ENCODE data around the gene PGA4.

PGA4 gene

GRCh38 chr11:61265357-61265756, 43.2 kb downstream of the PGA4 start:
- no peak overlapping the region for H3K9ac ChIP-seq (ENCODE audit: low read depth in 1 of 2, low read length in 2 of 2)
- H3K27me3 ChIP-seq (ENCODE audit: control insufficient read depth in 1 of 2, insufficient read depth in 2 of 2, low read length in 2 of 2): no peaks in the 10 kb centered on the region
- H3K4me1 ChIP-seq (ENCODE audit: control insufficient read depth in 1 of 2, insufficient read depth in 2 of 2, low read length in 2 of 2): peaks cover 21 to 32% of the 10 kb centered on the region in 2 donors
- no peak overlapping the region for H3K27ac ChIP-seq (ENCODE audit: low read depth, low read length)
- no peaks in the 10 kb centered on the region for H3K36me3 ChIP-seq (ENCODE audit: control insufficient read depth in 1 of 2, insufficient read depth in 2 of 2, low read length in 2 of 2)
- H3K4me3 ChIP-seq (ENCODE audit: low read depth in 1 of 2, low read length in 2 of 2): no peak overlapping the region
- H3K9me3 ChIP-seq (ENCODE audit: control insufficient read depth in 1 of 2, low read length in 2 of 2): no peaks in the 10 kb centered on the region

DNA sequence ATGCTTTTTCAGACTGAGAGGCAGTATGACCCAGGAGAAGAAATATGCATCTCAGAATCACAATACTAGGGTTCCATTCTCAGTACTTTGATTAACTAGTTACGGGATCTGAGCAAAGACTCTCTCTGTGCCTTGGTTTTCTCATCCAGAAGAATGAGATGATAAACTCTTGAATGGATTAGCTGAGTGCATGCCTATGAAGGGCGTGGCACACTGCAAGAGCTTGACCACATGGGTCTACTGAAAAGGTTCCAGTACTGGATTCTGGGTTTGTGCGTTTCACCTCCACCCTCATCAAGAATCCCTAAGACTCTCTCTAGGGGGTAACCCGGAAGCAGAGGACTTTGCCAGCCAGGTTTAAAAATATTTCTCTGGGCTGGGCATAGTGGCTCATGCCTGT, 44.5 kb downstream of the PGA4 start:
- H3K27me3 ChIP-seq (ENCODE audit: control insufficient read depth in 1 of 2, insufficient read depth in 2 of 2, low read length in 2 of 2): no peaks in the 10 kb centered on the region
- H3K9me3 ChIP-seq (ENCODE audit: control insufficient read depth in 1 of 2, low read length in 2 of 2): no peaks in the 10 kb centered on the region
- H3K4me1 ChIP-seq (ENCODE audit: control insufficient read depth in 1 of 2, insufficient read depth in 2 of 2, low read length in 2 of 2): peaks cover 21 to 32% of the 10 kb centered on the region in 2 donors
- H3K9ac ChIP-seq (ENCODE audit: low read depth in 1 of 2, low read length in 2 of 2): no peak overlapping the region
- H3K4me3 ChIP-seq (ENCODE audit: low read depth in 1 of 2, low read length in 2 of 2): no peak overlapping the region
- no peak overlapping the region for H3K27ac ChIP-seq (ENCODE audit: low read depth, low read length)
- H3K36me3 ChIP-seq (ENCODE audit: control insufficient read depth in 1 of 2, insufficient read depth in 2 of 2, low read length in 2 of 2): no peaks in the 10 kb centered on the region

DNA sequence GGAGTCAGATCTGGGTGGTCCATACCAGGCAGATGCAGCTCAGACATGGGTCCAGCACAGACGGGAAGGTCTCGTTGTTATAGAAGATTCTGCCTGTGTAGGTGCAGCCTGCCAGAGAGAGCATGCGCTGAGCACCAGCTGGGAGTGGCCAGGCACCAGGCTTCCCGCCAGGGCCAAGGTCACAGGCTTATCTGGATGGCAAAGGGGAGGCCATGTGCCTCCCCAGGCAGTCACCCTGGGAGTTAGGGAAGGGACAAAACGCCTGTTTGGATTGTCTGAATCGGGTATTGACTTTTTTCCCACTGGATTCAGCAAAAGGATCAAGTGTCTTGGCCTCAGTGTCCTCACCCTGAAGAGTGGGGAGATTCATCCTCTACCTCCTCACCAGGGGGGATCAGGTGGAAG, 45.3 kb downstream of the PGA4 start:
- Histone ChIP-seq H3K9ac (ENCODE audit: low read depth in 1 of 2, low read length in 2 of 2) (no peak overlapping the region), H3K4me1 (ENCODE audit: control insufficient read depth in 1 of 2, insufficient read depth in 2 of 2, low read length in 2 of 2) (peaks cover 21 to 32% of the 10 kb centered on the region in 2 donors), H3K36me3 (ENCODE audit: control insufficient read depth in 1 of 2, insufficient read depth in 2 of 2, low read length in 2 of 2) (no peaks in the 10 kb centered on the region), H3K4me3 (ENCODE audit: low read depth in 1 of 2, low read length in 2 of 2) (no peak overlapping the region), H3K27ac (ENCODE audit: low read depth, low read length) (no peak overlapping the region), H3K9me3 (ENCODE audit: control insufficient read depth in 1 of 2, low read length in 2 of 2) (no peaks in the 10 kb centered on the region), H3K27me3 (ENCODE audit: control insufficient read depth in 1 of 2, insufficient read depth in 2 of 2, low read length in 2 of 2) (no peaks in the 10 kb centered on the region)

GRCh38 chr11:61268588-61269250, 46.6 kb downstream of the PGA4 start:
- H3K36me3 ChIP-seq (ENCODE audit: control insufficient read depth in 1 of 2, insufficient read depth in 2 of 2, low read length in 2 of 2): no peaks in the 10 kb centered on the region

DNA sequence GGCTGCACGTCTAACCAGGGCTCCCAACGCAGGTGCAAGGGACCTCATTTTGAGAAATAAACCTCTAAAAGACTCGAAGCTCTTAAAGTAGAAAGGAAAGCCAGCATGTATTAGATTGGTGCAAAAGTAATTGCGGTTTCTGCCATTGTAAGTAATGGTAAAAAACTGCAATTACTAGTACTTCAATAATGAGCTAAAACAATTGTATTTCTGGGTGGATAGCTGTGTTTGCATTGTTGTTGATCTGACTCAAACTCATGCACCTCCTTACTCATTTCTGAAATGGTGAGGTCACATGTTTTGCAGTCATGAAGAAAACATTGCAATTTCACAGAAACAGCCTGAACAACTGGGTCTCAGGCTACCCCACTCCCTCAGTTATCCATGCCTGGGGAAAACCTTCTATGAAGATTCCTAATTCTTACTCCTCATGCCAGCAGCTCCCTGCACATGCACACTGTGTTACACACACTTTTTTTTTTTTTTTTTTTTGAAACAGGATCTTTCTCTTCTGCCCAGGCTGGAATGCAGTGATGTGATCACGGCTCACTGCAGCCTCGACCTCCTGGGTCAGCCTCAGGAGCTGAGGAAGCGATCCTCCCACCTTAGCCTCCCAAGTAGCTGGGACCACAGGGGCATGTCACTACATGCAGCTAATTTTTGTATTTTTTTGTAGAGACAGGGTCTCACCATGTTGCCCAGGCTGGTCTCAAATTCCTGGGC, 48.4 kb downstream of the PGA4 start:
- Histone ChIP-seq H3K27ac (ENCODE audit: low read depth, low read length) (no peak overlapping the region), H3K9ac (ENCODE audit: low read depth in 1 of 2, low read length in 2 of 2) (no peak overlapping the region), H3K4me3 (ENCODE audit: low read depth in 1 of 2, low read length in 2 of 2) (no peak overlapping the region), H3K36me3 (ENCODE audit: control insufficient read depth in 1 of 2, insufficient read depth in 2 of 2, low read length in 2 of 2) (no peaks in the 10 kb centered on the region), H3K4me1 (ENCODE audit: control insufficient read depth in 1 of 2, insufficient read depth in 2 of 2, low read length in 2 of 2) (peaks cover 15 to 28% of the 10 kb centered on the region in 2 donors), H3K9me3 (ENCODE audit: control insufficient read depth in 1 of 2, low read length in 2 of 2) (no peaks in the 10 kb centered on the region), H3K27me3 (ENCODE audit: control insufficient read depth in 1 of 2, insufficient read depth in 2 of 2, low read length in 2 of 2) (no peaks in the 10 kb centered on the region)

More at GRCh38 chr11:61268588-61269250, 46.6 kb downstream of the PGA4 start:
- no peaks in the 10 kb centered on the region for H3K27me3 ChIP-seq (ENCODE audit: control insufficient read depth in 1 of 2, insufficient read depth in 2 of 2, low read length in 2 of 2)
- no peak overlapping the region for H3K9ac ChIP-seq (ENCODE audit: low read depth in 1 of 2, low read length in 2 of 2)
- H3K4me3 ChIP-seq (ENCODE audit: low read depth in 1 of 2, low read length in 2 of 2): no peak overlapping the region
- peaks cover 26 to 38% of the 10 kb centered on the region in 2 donors for H3K4me1 ChIP-seq (ENCODE audit: control insufficient read depth in 1 of 2, insufficient read depth in 2 of 2, low read length in 2 of 2)
- no peak overlapping the region for H3K27ac ChIP-seq (ENCODE audit: low read depth, low read length)
- H3K9me3 ChIP-seq (ENCODE audit: control insufficient read depth in 1 of 2, low read length in 2 of 2): no peaks in the 10 kb centered on the region

DNA sequence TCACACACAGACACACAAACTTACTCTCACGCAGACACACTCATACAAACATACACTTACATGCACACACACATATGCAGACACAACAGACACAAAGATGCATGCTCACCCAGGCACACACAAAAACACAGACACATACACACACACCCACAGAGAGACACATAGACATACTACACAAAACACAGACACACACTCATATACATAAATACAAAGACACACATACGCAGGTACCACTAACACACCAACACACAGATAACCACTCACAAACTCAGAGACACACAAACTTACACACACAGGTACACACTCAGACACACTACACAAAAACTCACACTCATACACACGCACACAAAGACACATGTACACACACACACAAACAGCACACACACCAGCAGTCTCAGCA, 50.6 kb downstream of the PGA4 start:
- Histone ChIP-seq H3K4me3 (ENCODE audit: low read depth in 1 of 2, low read length in 2 of 2) (no peak overlapping the region), H3K27me3 (ENCODE audit: control insufficient read depth in 1 of 2, insufficient read depth in 2 of 2, low read length in 2 of 2) (no peaks in the 10 kb centered on the region), H3K27ac (ENCODE audit: low read depth, low read length) (no peak overlapping the region), H3K4me1 (ENCODE audit: control insufficient read depth in 1 of 2, insufficient read depth in 2 of 2, low read length in 2 of 2) (peaks cover 7 to 10% of the 10 kb centered on the region in 2 donors), H3K36me3 (ENCODE audit: control insufficient read depth in 1 of 2, insufficient read depth in 2 of 2, low read length in 2 of 2) (no peaks in the 10 kb centered on the region), H3K9me3 (ENCODE audit: control insufficient read depth in 1 of 2, low read length in 2 of 2) (no peaks in the 10 kb centered on the region), H3K9ac (ENCODE audit: low read depth in 1 of 2, low read length in 2 of 2) (no peak overlapping the region)

- Histone ChIP-seq H3K4me1 (ENCODE audit: control insufficient read depth in 1 of 2, insufficient read depth in 2 of 2, low read length in 2 of 2) (peaks cover 6 to 9% of the 10 kb centered on the region in 2 donors), H3K4me3 (ENCODE audit: low read depth in 1 of 2, low read length in 2 of 2) (no peak overlapping the region), H3K27me3 (ENCODE audit: control insufficient read depth in 1 of 2, insufficient read depth in 2 of 2, low read length in 2 of 2) (no peaks in the 10 kb centered on the region), H3K9ac (ENCODE audit: low read depth in 1 of 2, low read length in 2 of 2) (no peak overlapping the region), H3K27ac (ENCODE audit: low read depth, low read length) (no peak overlapping the region), H3K36me3 (ENCODE audit: control insufficient read depth in 1 of 2, insufficient read depth in 2 of 2, low read length in 2 of 2) (no peaks in the 10 kb centered on the region), H3K9me3 (ENCODE audit: control insufficient read depth in 1 of 2, low read length in 2 of 2) (no peaks in the 10 kb centered on the region)
Observed at GRCh38 chr11:61273178-61274078, 51.3 kb downstream of the PGA4 start.

- no peak overlapping the region for H3K4me3 ChIP-seq (ENCODE audit: low read depth in 1 of 2, low read length in 2 of 2)
- peaks cover 6 to 9% of the 10 kb centered on the region in 2 donors for H3K4me1 ChIP-seq (ENCODE audit: control insufficient read depth in 1 of 2, insufficient read depth in 2 of 2, low read length in 2 of 2)
- no peaks in the 10 kb centered on the region for H3K36me3 ChIP-seq (ENCODE audit: control insufficient read depth in 1 of 2, insufficient read depth in 2 of 2, low read length in 2 of 2)
- H3K9me3 ChIP-seq (ENCODE audit: control insufficient read depth in 1 of 2, low read length in 2 of 2): no peaks in the 10 kb centered on the region
- H3K27ac ChIP-seq (ENCODE audit: low read depth, low read length): no peak overlapping the region
- no peak overlapping the region for H3K9ac ChIP-seq (ENCODE audit: low read depth in 1 of 2, low read length in 2 of 2)
- no peaks in the 10 kb centered on the region for H3K27me3 ChIP-seq (ENCODE audit: control insufficient read depth in 1 of 2, insufficient read depth in 2 of 2, low read length in 2 of 2)
Observed at GRCh38 chr11:61274084-61274483, 51.9 kb downstream of the PGA4 start.

DNA sequence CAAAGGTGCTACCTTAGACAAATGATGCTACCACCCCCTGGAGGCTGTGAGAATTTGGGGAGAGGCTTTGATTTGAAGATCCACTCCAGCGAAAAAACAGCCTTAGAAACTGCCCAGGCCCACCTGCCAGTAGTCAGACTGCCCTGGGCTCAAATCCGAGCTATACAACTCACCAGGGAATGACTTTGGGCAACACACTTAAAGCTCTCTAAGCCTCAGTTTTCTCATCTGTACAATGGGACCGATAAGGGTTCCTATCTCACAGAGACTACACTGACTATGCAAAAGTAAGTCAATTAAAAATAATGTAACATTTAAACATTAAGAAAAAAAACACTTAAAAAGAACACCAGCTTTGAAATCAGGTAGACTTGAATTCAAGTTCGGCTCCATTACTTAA, 53.0 kb downstream of the PGA4 start:
- Histone ChIP-seq H3K27me3 (ENCODE audit: control insufficient read depth in 1 of 2, insufficient read depth in 2 of 2, low read length in 2 of 2) (no peaks in the 10 kb centered on the region), H3K9me3 (ENCODE audit: control insufficient read depth in 1 of 2, low read length in 2 of 2) (no peaks in the 10 kb centered on the region), H3K36me3 (ENCODE audit: control insufficient read depth in 1 of 2, insufficient read depth in 2 of 2, low read length in 2 of 2) (no peaks in the 10 kb centered on the region), H3K4me1 (ENCODE audit: control insufficient read depth in 1 of 2, insufficient read depth in 2 of 2, low read length in 2 of 2) (peaks cover 6 to 9% of the 10 kb centered on the region in 2 donors), H3K9ac (ENCODE audit: low read depth in 1 of 2, low read length in 2 of 2) (no peak overlapping the region), H3K27ac (ENCODE audit: low read depth, low read length) (no peak overlapping the region), H3K4me3 (ENCODE audit: low read depth in 1 of 2, low read length in 2 of 2) (no peak overlapping the region)

Measured in duodenal mucosa (tissue), 2 donors.